ENCODE results near the gene ZNF837.

Gene ZNF837

GRCh38 chr19:58352760-58353671 lies 27.8 kb downstream of the ZNF837 start, which contains the start of gene A1BG:
Gene A1BG, minus strand, starts transcription at chr19:58353492. Its CDS starts 55 bp downstream, at chr19:58353437.
- DNase-seq (ENCODE audit: low spot score) (no peak), ATAC-seq (ENCODE audit: low read depth) (no peak)

GRCh38 chr19:58351990-58352755 lies 28.7 kb downstream of the ZNF837 start:
- H3K27me3 ChIP-seq (ENCODE audit: insufficient read depth, poor library complexity, severe bottlenecking): no peaks in the 10 kb centered on the region
- H3K27ac ChIP-seq (ENCODE audit: poor library complexity, severe bottlenecking): no peak overlapping the region
- H3K9me3 ChIP-seq (ENCODE audit: severe bottlenecking): no peaks in the 10 kb centered on the region
- no peaks in the 10 kb centered on the region for H3K36me3 ChIP-seq (ENCODE audit: low read depth)
- no peak overlapping the region for H3K4me3 ChIP-seq (ENCODE audit: severe bottlenecking)
- TF ChIP-seq CTCF (IDR thresholded peaks at IDR 0.05; ENCODE audit: poor library complexity, severe bottlenecking): no peak
- H3K4me1 ChIP-seq (ENCODE audit: insufficient read depth, poor library complexity, severe bottlenecking): peaks cover 5% of the 10 kb centered on the region
- no peak for ATAC-seq (ENCODE audit: low read depth)
- DNase-seq (ENCODE audit: low spot score): no peak

More at GRCh38 chr19:58352760-58353671, 27.8 kb downstream of the ZNF837 start, which contains the start of gene A1BG:
- Histone ChIP-seq H3K27ac (ENCODE audit: poor library complexity, severe bottlenecking) (no peak within 1 kb of the TSS), H3K36me3 (ENCODE audit: low read depth) (no peaks in the 10 kb centered on the region), H3K4me1 (ENCODE audit: insufficient read depth, poor library complexity, severe bottlenecking) (peaks cover 5% of the 10 kb centered on the region), H3K27me3 (ENCODE audit: insufficient read depth, poor library complexity, severe bottlenecking) (no peaks in the 10 kb centered on the region), H3K9me3 (ENCODE audit: severe bottlenecking) (no peaks in the 10 kb centered on the region), H3K4me3 (ENCODE audit: severe bottlenecking) (no peak within 1 kb of the TSS)
- no peak for TF ChIP-seq CTCF (IDR thresholded peaks at IDR 0.05; ENCODE audit: poor library complexity, severe bottlenecking)

GRCh38 chr19:58351558-58351878 lies 29.3 kb downstream of the ZNF837 start:
- Histone ChIP-seq H3K4me1 (ENCODE audit: insufficient read depth, poor library complexity, severe bottlenecking) (peaks cover 5% of the 10 kb centered on the region), H3K27me3 (ENCODE audit: insufficient read depth, poor library complexity, severe bottlenecking) (no peaks in the 10 kb centered on the region), H3K9me3 (ENCODE audit: severe bottlenecking) (no peaks in the 10 kb centered on the region), H3K4me3 (ENCODE audit: severe bottlenecking) (no peak overlapping the region), H3K27ac (ENCODE audit: poor library complexity, severe bottlenecking) (no peak overlapping the region), H3K36me3 (ENCODE audit: low read depth) (no peaks in the 10 kb centered on the region)
- TF ChIP-seq CTCF (IDR thresholded peaks at IDR 0.05; ENCODE audit: poor library complexity, severe bottlenecking): no peak
- ATAC-seq (ENCODE audit: low read depth) (no peak), DNase-seq (ENCODE audit: low spot score) (no peak)

- Histone ChIP-seq H3K4me3 (ENCODE audit: severe bottlenecking) (no peak overlapping the region), H3K4me1 (ENCODE audit: insufficient read depth, poor library complexity, severe bottlenecking) (peaks cover 5% of the 10 kb centered on the region), H3K36me3 (ENCODE audit: low read depth) (no peaks in the 10 kb centered on the region), H3K27ac (ENCODE audit: poor library complexity, severe bottlenecking) (no peak overlapping the region), H3K9me3 (ENCODE audit: severe bottlenecking) (no peaks in the 10 kb centered on the region), H3K27me3 (ENCODE audit: insufficient read depth, poor library complexity, severe bottlenecking) (no peaks in the 10 kb centered on the region)
- TF ChIP-seq CTCF (IDR thresholded peaks at IDR 0.05; ENCODE audit: poor library complexity, severe bottlenecking): no peak
- ATAC-seq (ENCODE audit: low read depth) (no peak), DNase-seq (ENCODE audit: low spot score) (no peak)
Observed at GRCh38 chr19:58350871-58351557, 29.8 kb downstream of the ZNF837 start.

Data from RWPE2 (cell line).